CMK (cell line): ENCODE measurements around the gene ARL2.
"Not testable (repeated sequence)": the region's sequence is repeated elsewhere in the genome, so short reads cannot be mapped to it uniquely, and the experiment has no call there.

Experiments
- DNase-seq: peaks from one replicate; pipeline ENCODE4 v3.0.0-alpha.2; 2010; ENCODE audit warnings: low read depth

Gene ARL2

GRCh38 chr11:65008016-65008415, 5.9 kb upstream of the ARL2 start:
- DNase-seq = no peak

- no peak for DNase-seq
Observed at GRCh38 chr11:65008873-65009272, 5.1 kb upstream of the ARL2 start.

- DNase-seq = peak; percentile 72
Observed at GRCh38 chr11:65013130-65013887, 651 bp upstream of the ARL2 start.

GRCh38 chr11:65014726-65015227, 817 bp downstream of the ARL2 start:
- no peak for DNase-seq

- no peak for DNase-seq
Observed at GRCh38 chr11:65016705-65017104, 2.7 kb downstream of the ARL2 start.

- no peak for DNase-seq
Observed at GRCh38 chr11:65017937-65018336, 4.0 kb downstream of the ARL2 start.

- DNase-seq = no peak
Observed at GRCh38 chr11:65019824-65020223, 5.9 kb downstream of the ARL2 start.

GRCh38 chr11:65021003-65021402, 7.0 kb downstream of the ARL2 start:
- no peak for DNase-seq

GRCh38 chr11:65021509-65021908, 7.5 kb downstream of the ARL2 start:
- no peak for DNase-seq

GRCh38 chr11:65023502-65023901, 9.5 kb downstream of the ARL2 start:
- not testable (repeated sequence) for DNase-seq

GRCh38 chr11:65026810-65027209, 12.8 kb downstream of the ARL2 start:
- DNase-seq = no peak

- DNase-seq = peak; percentile 78
Observed at GRCh38 chr11:65027213-65028067, 13.5 kb downstream of the ARL2 start, which contains the start of gene SNX15. TSS of gene SNX15 (plus strand) at chr11:65027439. CDS start at chr11:65027538, 99 bp downstream.

GRCh38 chr11:65032216-65032615, 18.3 kb downstream of the ARL2 start:
- DNase-seq = no peak

- DNase-seq = no peak
Observed at GRCh38 chr11:65034423-65034822, 20.5 kb downstream of the ARL2 start.

- no peak for DNase-seq
Observed at GRCh38 chr11:65035579-65035978, 21.6 kb downstream of the ARL2 start.

- no peak for DNase-seq
Observed at GRCh38 chr11:65036931-65037330, 23.0 kb downstream of the ARL2 start.

GRCh38 chr11:65040520-65040846, 26.5 kb downstream of the ARL2 start:
- DNase-seq = no peak

- peak; percentile 82 for DNase-seq
Observed at GRCh38 chr11:65040847-65041622, 27.1 kb downstream of the ARL2 start, which contains the start of gene SAC3D1. TSS of gene SAC3D1 (plus strand) at chr11:65041210. CDS start at chr11:65041293, 83 bp downstream.

GRCh38 chr11:65042891-65043290, 28.9 kb downstream of the ARL2 start:
- no peak for DNase-seq

GRCh38 chr11:65043881-65044501, 30.0 kb downstream of the ARL2 start:
- peak; percentile 58 for DNase-seq

GRCh38 chr11:65045061-65045460, 31.1 kb downstream of the ARL2 start:
- DNase-seq = no peak

- DNase-seq = no peak
Observed at GRCh38 chr11:65045728-65046127, 31.8 kb downstream of the ARL2 start.
